AG04450 (cell line): Measurements from ENCODE around the gene LRP2BP. TPM values are rescaled to one million over a fixed set of nuclear protein-coding genes. Genes with fewer than 3 reads are reported as not detected.

Source experiments
- CTCF ChIA-PET: fragments of 300-600, 350-600 bp; formaldehyde crosslinking; extraction: SDS; loops from one replicate; lab custom pipeline; 2022; ENCODE audit warnings: antibody characterized with exemption, inconsistent platforms; lab: Charles Lee
- POLR2A ChIA-PET: fragments of 350-600 bp; formaldehyde crosslinking; extraction: SDS; loops from one replicate; lab custom pipeline; 2021; ENCODE audit warnings: antibody characterized with exemption, inconsistent platforms; lab: Yijun Ruan, JAX
- DNase-seq: peaks from one replicate; pipeline ENCODE4 v3.0.0-alpha.2; 2011; ENCODE audit warnings: low read depth, low spot score
- H3K27ac ChIP-seq: one replicate; pipeline ENCODE4 v1.5.1; 2012; ENCODE audit warnings: low read depth, low read length, control low read depth
- H3K27me3 ChIP-seq: one replicate; pipeline ENCODE4 v1.6.0; 2012; ENCODE audit warnings: low read length; ENCODE audit not compliant: control insufficient read depth, insufficient read depth
- H3K4me3 ChIP-seq: 2 replicates; pipeline ENCODE4 v1.5.1; 2011; ENCODE audit warnings: mild to moderate bottlenecking, low read depth, low read length, control low read depth
- H3K9me3 ChIP-seq: 2 replicates; pipeline ENCODE4 v1.5.1; 2012; ENCODE audit warnings: low read length; ENCODE audit not compliant: control insufficient read depth, insufficient read depth
- CTCF ChIP-seq: IDR thresholded peaks from 2 replicates; pipeline ENCODE4 v1.5.1; 2011; ENCODE audit warnings: low read depth, low read length, control low read depth, inconsistent platforms
- polyA plus RNA-seq: library from polyadenylated mRNA; depleted of rRNA; stranded (reverse); fragments of >200 nt; gene quantifications from 2 replicates; pipeline ENCODE4 v1.2.3, GENCODE V29; 2011

Gene LRP2BP
- polyA plus RNA-seq, 1 experiment = 0.05 TPM

GRCh38 chr4:185380320-185380719 lies 15.4 kb downstream of the LRP2BP start:
- Histone ChIP-seq H3K4me3 (no peak overlapping the region), H3K27me3 (no peaks in the 10 kb centered on the region), H3K27ac (no peak overlapping the region), H3K9me3 (no peaks in the 10 kb centered on the region; the same call in 1 of the 2 replicates)
- no peak for DNase-seq
- ChIA-PET POLR2A (no interaction called here), CTCF (interaction anchor here (0.9 to 1.6 kb wide), 2 partner anchors 197 to 341 kb away, joined by 3 read pairs; no protein-coding TSS in a partner anchor)
- TF ChIP-seq CTCF = no peak

GRCh38 chr4:185379326-185380295 lies 16.1 kb downstream of the LRP2BP start:
- DNase-seq = no peak
- Histone ChIP-seq H3K27me3 (no peaks in the 10 kb centered on the region), H3K9me3 (no peaks in the 10 kb centered on the region; the same call in 1 of the 2 replicates), H3K27ac (no peak overlapping the region), H3K4me3 (no peak overlapping the region)
- ChIA-PET POLR2A (no interaction called here), CTCF (interaction anchor here (0.6 to 1.6 kb wide), 4 partner anchors 182 to 340 kb away, joined by 3 to 4 read pairs (median 3); no protein-coding TSS in a partner anchor)
- no peak for TF ChIP-seq CTCF

- no peaks in the 10 kb centered on the region for H3K27me3 ChIP-seq
- no peak overlapping the region for H3K27ac ChIP-seq
- no peak for TF ChIP-seq CTCF
- CTCF ChIA-PET = no interaction called here
- H3K9me3 ChIP-seq = no peaks in the 10 kb centered on the region
- no peak overlapping the region for H3K4me3 ChIP-seq
- POLR2A ChIA-PET = no interaction called here
- DNase-seq = no peak
These were observed 17.5 kb downstream of the LRP2BP start for GRCh38 chr4:185378264-185378663.

GRCh38 chr4:185374573-185374972 lies 21.2 kb downstream of the LRP2BP start:
- ChIA-PET POLR2A (no interaction called here), CTCF (interaction anchor here (0.6 kb wide), 1 partner anchor 161 kb away, joined by 5 read pairs; the partner anchor contains the start of gene PDLIM3)
- no peaks in the 10 kb centered on the region for H3K27me3 ChIP-seq
- H3K27ac ChIP-seq = no peak overlapping the region
- H3K4me3 ChIP-seq = no peak overlapping the region
- TF ChIP-seq CTCF = no peak
- DNase-seq = no peak
- no peaks in the 10 kb centered on the region for H3K9me3 ChIP-seq

GRCh38 chr4:185374027-185374426 lies 21.7 kb downstream of the LRP2BP start:
- no peaks in the 10 kb centered on the region for H3K27me3 ChIP-seq
- H3K9me3 ChIP-seq = no peaks in the 10 kb centered on the region
- no peak for TF ChIP-seq CTCF
- DNase-seq = no peak
- CTCF ChIA-PET = interaction anchor here (0.6 kb wide), 1 partner anchor 162 kb away, joined by 5 read pairs; the partner anchor contains the start of gene PDLIM3
- H3K4me3 ChIP-seq = no peak overlapping the region
- POLR2A ChIA-PET = no interaction called here
- H3K27ac ChIP-seq = no peak overlapping the region
